OCI-M1 (cell line): ENCODE measurements around the gene SGF29.
"Not testable (repeated sequence)": the region's sequence is repeated elsewhere in the genome, so short reads cannot be mapped to it uniquely, and the experiment has no call there.

Source experiments
- DNase-seq: peaks from one replicate; lab custom pipeline; 2025; lab: John Stamatoyannopoulos, UW

SGF29 gene

DNA sequence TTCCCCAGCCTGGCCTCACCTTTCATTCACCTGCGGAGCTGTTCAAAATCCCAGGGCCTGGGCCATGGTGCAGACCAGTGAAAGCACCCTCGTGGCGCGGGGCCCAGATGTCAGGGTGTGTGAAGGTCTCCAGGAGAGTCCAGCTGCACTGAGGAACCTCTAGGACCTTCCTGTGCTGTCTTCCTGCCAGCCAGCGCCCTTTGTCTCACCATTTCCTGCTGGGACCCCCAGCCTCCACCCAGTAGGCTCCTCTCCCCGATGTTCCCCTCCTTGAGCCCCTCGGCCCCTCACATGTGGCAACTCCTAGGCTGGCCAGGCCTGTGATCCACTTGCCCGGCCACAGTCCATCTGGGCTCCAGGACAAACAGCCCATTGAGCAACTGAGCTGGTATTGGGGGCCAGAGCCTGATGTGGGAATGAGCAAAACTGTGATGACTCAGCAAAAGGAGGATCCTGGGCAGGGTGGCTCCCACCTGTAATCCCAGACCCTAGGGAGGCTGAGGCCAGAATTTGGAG is 42.5 kb downstream of the SGF29 start:
- no peak for DNase-seq

DNA sequence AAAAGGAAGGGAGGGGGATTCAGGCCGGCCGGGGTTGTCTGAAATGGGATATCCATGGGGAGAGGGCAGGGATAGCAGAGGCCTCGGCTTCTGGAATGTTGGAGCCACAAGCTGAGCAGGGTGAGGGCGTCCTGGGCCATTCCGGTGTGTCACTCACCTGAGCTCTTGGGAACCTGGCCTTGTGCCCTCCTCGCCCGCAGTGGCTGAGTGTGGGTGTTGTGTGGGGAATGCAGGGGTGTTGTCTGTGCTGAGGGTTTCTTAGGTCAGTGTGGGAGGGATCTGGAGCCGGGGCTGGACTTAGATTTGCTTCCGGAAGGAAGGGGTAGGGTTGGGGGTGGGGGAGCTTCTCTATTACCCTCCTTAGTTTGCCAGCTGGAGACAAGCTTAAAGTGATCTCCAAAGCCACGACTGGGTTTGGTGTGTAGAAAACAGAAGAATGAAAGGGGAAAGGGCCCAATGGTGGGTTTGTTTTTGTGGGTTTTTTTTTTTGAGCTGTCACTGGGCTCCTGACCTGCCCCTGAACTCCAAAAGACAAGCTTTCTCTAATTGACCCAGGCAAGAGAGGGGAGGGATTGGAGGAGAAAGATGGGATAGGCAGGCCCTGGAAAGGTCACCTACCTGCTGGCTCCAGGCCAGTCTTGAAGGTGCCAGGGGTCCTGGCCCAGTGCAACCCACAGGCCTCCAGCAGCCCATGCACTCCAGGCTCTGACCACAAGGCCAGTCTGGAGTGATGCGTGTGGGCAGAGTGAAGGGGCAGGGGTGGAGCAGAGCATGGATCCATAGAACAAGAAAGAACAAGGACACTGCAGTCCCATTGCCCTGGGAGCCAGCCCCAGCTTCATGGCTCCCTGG is 43.3 kb downstream of the SGF29 start, which contains the start of gene SULT1A2:
Gene SULT1A2, minus strand, starts transcription at position 211 of the 852 bp plus-strand sequence. CDS start 1,120 bp downstream, outside the sequence.
- peak; percentile 49 for DNase-seq

DNA sequence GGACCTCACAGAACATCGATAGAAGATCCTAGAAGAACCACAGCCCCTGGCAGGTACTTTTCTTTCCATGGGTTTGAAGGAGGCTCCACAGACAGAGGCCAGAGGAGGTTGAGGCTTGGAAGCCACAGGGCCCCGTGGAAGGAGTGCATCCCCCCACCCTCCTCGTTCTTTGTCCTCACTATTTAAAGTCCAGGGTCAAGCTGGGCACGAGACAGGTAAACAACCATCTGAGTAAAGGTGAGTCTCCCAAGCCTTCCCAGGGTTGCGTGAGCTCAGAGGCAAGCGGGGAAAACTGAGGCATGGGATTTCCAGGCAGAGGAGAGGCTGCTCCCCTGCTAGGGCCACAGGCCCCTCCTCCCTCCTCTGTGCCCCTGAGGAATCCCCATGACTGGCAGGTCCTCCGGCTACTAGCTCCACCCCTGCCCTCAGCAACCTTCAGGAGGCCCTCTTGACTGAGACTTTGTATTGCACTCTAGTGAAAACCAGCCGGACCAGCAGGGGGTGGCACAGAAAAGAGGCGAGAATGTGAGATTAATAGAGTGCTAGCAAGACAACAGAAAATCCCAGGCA is 44.1 kb downstream of the SGF29 start:
- no peak for DNase-seq

DNA sequence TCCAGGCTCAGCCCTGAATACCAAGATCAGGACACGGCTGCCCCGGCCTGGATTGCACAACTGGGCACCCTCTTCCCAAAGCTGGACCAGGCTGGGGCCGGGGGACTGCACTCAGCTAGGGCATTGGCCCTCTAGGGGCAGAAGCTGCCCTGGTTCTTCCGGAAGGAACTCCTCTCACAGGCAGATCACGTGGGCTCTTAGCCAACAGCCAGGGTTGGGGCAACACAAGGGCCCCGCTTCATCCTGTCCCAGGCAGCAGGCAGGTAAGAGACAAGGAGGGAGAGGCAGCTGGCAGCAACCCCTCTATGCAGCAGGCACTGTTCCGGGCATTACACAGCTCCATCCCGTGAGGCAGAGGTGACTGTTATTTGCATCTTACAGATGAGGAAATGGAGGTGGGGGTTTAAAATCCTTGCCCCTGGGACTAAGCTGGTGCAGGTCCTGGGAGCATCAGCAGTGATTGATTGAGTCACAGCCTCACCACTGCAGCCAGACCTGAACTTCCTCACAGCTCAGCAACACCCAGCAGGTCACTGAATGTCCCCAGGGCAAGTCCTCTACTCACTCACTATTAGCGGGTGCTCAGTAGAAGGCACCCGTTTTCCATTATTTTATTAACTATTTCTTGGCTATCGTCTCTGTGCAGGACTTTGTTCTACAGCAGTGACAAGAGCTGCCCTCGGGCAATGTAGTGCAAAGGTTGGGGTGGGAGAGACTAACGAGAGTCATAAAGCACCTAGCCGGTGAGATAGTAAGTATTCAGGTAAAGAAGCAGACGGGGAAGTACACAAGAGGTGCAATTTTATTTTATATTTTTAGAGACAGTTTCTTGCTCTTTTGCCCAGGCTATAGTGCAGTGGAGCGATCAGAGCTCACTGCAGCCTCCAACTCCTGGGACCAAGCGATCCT is 45.9 kb downstream of the SGF29 start:
- DNase-seq = not testable (repeated sequence)

DNA sequence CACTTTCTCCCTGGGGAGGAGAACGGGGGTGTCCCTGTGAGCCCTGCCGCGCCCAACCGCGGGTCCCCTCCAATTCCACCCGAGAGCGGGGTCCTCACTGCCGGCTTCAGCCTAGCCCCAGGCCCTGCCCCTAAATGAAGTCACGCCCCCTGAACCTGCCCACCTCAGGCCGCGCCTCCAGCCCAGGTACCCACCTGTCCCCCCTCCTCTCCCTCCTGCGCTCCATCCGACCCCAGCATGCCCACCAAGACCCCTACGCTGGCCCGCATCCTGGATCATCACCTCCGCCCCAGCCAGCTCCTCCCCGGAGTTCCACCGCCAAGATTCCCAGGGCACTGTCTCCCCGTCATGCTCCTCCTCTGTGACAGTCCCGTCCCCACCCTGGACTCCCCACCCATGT is 47.2 kb downstream of the SGF29 start:
- not testable (repeated sequence) for DNase-seq

DNA sequence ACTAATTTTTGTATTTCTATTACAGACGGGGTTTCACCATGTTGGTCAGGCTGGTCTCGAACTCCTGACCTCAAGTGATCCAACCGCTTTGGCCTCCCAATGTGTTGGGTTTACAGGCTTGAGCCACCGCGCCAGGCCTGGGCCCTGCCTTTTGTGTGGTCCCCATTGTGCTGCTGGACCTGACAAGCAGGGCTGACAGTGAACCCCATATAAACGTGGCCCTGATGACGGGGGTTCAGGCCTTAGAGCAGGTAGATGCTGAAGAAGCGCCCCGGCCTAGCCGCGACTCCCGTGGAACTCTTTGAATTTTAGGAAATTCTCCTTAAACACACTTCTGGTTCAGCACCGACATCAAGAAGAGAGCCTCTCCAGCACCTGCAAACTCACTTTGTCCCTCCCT is 47.9 kb downstream of the SGF29 start:
- DNase-seq = not testable (repeated sequence)

DNA sequence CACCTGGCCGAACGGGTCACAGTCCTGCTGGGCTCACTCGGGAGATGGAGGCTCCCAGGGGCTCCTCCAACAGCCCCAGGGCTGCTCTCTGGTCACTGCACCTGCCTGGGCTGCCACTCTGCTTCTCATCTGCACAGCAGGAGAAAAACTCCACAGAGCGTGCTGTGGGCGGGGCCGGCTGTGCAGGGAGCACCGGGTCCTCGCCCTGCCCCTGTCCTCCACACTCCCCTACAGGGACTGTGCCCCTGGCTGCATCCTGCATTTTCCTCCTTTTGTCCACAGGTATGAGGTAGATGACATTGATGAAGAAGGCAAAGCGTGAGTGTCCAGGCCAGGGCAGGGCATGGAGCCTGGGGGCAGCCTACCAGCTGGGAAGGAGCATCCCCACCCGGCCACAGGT is 48.3 kb downstream of the SGF29 start:
- not testable (repeated sequence) for DNase-seq

DNA sequence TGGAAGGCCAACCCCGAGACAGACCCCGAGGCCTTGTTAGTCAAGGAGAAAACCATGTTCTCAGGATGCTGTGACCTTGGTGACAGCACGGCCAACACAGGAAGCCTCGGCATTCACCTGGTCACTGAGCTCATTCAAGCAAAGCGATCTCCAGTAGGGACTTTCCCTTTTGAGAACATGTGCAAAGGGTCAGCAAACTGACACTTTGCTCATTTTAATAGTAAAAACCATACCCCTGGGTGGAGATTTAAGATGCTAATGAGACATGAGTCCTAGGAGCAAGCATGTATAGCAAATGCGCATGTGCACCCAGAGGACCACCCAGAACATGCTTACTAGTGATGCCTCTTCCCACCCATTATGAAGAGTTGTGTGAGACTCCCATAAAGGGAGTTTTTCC is 48.8 kb downstream of the SGF29 start:
- no peak for DNase-seq

DNA sequence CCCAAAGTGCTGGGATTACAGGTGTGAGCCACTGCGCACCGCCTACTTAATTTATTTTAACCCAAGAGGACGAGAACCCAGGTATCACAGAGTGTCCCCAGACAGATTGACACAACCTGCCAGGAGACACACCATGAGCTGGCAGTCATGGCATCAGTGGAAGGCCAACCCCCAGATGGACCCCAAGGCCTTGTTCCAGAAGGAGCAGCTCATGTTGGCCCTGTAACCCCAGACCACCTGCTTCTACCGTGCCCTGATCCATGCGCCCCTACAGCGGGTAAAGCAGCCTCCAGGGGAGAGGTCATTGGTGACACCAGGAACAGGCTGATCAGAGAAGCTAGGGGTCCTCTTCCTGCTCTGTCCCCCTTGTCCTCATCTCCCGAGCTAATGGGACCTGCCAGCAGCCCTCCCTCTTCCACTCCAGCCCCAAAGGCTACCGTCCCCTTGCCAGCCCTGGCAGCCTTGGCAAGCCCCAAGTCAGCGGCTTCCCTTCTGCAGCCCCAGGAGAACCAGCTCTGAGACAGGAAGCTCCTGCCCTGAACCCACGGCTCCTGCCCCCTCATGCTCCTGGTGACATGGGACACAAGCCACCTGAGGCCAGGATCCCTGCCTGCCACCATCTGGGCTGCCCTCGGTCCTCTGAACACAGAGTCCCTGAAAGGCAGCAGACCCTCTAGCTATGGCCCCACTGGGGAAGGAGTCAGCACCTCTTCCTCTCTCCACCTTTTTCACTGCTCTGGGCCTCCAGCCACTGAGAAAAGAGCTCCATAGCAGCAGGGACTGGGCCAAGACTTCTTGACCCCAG is 49.9 kb downstream of the SGF29 start:
- no peak for DNase-seq

DNA sequence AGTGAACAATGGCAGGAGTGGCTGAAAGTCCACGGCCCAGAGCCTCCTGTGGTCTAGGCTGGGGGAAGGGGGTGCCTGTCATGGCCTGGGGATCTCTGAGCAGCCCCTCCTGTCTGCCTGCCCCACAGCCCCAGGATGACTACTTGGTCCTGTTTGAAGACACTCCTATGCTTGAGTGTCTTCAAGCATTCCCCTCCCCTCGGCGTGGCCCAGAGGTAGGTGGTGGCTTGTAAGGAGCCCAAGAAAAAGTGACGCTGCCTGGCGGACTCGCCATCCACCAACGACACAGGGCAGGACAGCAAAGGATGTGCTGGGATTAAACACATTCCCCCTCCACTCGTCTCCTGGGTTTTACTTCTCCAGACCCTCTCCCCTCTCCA is 50.5 kb downstream of the SGF29 start:
- DNase-seq = no peak

DNA sequence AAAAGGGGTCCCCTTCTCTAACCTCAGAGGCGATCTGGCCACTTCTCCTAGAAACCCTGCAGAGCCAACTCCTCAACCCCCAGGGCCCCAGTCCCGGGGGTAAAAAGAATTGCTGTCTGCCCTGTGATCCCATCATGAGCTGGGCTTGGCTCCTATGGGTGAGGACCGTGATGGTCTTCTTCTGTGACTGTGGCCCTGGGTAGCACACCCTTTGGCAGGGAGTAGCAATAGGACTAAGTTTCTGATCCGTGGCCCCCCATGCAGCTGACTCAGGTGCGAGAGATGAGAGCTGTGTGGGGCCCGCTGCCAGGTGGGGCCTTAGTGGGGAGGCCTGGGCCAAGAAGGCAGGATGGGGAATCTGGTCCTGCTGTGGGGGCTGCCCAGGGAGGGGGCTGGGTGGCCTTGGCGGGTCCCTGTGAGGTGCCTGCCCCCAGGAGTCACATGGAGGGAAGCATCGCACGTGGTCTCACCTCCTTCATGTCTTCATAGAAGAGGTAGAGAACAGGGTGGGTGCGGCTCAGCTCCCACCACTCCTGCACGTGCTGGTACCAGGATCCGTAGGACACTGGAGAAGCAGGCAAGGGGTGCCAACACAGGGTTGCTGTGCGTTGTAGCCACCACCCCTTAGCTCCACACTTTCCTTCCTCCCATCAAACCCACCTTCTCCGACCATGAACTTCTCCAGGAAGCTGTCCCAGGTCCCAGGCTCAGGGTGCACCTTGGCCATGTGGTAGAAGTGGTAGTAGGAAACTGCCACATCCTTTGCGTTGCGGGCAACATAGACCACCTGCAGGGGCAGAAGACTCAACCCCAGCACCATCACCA is 52.8 kb downstream of the SGF29 start:
- DNase-seq = no peak

DNA sequence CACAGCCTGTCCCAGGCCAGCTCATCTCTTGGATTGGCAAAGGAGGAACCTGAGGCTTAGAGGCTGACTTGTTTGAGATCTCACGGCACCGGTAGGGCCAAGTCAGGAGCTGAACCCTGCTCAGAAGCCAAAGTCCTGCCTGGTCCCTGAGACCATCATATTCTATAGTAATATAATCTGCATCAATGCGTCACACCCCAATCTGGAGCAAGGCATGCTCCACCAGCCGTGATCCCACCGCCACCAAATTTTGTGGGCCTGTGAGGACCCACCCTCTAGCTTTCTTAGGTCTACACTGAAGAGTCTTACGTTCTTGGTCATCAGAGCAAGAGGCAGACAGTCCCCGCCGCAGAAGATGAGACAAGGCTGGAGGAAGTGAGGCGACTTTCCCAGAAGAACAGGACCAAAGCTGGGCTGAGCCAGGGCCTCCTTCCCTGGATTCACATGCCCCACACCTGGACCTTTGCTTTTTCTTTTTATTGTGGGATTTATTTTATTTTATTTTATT is 53.5 kb downstream of the SGF29 start:
- DNase-seq = no peak

DNA sequence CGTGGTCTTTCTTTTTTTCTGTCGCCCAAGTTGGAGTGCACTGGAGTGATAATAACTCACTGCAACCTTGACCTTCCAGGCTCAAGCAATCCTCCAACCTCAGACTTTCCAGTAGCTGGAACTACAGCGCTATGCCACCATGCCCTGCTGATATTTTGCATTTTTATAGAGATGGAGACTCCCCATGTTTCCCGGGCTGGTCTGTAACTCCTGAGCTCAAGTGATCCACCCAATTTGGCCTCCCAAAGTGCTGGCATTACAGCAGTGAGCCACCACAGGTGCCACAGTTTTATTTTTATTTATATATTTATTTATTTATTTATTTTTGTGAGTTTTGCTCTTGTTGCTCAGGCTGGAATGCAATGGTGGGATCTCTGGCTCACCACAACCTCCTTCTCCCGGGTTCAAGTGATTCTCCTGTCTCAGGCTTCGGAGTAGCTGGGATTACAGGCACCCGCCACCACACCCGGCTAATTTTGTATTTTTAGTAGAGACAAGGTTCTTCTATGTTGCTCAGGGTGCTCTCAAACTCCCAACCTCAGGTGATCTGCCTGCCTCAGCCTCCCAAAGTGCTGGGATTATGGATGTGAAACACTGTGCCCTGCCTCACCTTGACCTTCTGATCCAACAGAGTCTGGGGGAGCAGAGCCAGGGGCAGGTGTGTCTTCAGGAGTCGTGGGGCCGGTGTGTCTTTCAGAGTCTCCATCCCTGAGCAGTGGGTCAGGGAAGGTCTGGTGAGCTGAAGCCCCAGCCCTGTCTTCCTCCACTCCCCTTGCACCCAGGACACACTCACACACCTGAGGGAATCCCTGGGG is 54.2 kb downstream of the SGF29 start:
- DNase-seq = not testable (repeated sequence)

DNA sequence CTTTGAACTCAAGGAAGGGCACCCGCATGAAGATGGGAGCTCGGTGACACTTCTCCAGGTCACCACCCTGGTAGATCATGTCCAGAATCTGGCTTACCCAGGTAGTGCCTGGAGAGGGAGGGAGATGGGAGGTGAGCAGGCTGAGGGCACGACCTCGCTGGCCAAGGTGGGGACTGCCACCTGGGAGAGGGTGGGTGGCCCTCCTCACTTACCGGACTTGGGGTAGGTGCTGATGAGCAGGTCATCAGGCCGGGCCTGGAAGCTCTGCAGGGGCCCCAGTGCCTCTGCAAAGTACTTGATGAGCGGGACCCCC is 54.7 kb downstream of the SGF29 start:
- not testable (repeated sequence) for DNase-seq

DNA sequence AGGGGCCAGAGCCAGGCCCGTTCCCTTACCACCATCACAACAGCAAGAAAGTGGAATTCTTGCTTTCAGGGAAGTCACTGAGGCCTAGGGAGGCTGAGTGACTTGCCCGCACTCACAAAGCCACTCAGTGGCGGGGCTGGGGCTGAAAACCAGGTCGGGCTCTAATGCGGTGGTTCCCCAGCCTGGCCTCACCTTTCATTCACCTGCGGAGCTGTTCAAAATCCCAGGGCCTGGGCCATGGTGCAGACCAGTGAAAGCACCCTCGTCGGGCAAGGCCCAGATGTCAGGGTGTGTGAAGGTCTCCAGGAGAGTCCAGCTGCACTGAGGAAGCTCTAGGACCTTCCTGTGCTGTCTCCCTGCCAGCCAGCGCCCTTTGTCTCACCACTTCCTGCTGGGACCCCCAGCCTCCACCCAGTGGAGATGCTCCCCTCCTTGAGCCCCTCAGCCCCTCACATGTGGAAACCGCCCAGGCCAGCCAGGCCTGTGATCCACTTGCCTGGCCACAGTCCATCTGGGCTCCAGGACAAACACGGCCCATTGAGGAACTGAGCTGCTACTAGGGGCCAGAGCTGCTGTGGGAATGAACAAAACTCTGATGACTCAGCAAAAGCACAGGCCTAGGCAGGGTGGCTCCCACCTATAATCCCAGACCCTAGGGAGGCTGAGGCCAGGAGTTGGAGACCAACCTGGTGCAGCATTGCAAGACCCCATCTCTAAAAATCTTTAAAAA is 55.3 kb downstream of the SGF29 start:
- DNase-seq = not testable (repeated sequence)

DNA sequence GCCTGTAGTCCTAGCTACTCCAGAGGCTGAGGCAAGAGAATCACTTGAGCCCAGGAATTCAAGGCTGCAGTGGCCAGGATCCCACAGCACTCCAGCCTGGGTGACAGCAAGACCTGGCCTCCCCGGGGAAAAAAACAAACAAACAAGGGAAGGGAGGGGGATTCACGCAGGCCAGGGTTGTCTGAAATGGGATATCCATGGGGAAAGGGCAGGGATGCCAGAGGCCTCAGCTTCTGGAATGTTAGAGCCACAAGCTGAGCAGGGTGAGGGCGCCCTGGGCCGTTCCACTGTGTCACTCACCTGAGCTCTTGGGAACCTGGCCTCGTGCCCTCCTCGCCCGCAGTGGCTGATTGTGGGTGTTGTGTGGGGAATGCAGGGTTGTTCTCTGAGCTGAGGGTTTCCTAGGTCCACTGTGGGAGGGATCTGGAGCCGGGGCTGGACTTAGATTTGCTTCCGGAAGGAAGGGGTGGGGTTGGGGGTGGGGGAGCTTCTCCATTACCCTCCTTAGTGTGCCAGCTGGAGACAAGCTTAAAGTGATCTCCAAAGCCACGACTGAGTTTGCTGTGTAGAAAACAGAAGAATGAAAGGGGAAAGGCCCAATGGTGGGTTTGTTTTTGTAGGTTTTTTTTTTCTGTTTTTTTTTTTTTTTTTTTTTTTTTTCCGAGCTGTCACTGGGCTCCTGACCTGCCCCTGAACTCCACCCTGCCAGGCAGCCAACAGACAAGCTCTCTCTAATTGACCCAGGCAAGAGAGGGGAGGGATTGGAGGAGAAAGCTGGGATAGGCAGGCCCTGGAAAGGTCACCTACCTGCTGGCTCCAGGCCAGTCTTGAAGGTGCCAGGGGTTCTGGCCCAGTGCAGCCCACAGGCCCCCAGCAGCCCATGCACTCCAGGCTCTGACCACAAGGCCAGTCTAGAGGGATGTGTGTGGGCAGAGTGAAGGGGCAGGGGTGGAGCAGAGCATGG is 56.2 kb downstream of the SGF29 start, which contains the start of gene SULT1A1:
Gene SULT1A1, minus strand, starts transcription at position 414 of the 964 bp plus-strand sequence. CDS start 1,189 bp downstream, outside the sequence.
- DNase-seq = no peak

DNA sequence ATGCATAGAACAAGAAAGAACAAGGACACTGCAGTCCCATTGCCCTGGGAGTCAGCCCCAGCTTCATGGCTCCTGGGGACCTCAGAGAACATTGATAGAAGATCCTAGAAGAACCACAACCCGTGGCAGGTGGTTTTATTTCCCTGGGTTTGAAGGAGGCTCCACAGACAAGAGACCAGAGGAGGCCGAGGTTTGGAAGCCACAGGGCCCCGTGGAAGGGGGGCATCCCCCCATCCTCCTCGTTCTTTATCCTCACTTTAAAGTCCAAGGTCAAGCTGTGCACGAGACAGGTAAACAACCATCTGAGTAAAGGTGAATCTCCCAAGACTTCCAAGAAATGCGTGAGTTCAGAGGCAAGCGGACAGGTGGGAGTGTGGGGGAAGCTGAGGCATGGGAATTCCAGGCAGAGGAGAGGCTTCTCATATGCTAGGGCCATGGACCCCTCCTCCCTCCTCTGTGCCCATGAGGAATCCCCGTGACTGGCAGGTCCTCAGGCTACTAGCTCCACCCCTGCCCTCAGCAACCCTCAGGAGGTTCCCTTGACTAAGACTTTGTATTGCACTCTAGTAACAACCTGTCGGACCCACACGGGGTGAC is 57.0 kb downstream of the SGF29 start:
- no peak for DNase-seq
